SJCRH30 (cell line): Measurements from ENCODE around the gene PADI2. TPM values are rescaled to one million over a fixed set of nuclear protein-coding genes. Genes with fewer than 3 reads are reported as not detected.
"Not testable (repeated sequence)": the region's sequence is repeated elsewhere in the genome, so short reads cannot be mapped to it uniquely, and the experiment has no call there.

Experiments
- DNase-seq, 2 experiments: peaks; one replicate each; pipeline ENCODE4 v3.0.0-alpha.2; 2015 to 2020
- H3K27ac ChIP-seq: fragments of 250-450 bp; sonication (Bioruptor Pico); 2 replicates; pipeline ENCODE4 v1.5.1; 2020; ENCODE audit warnings: mild to moderate bottlenecking, moderate library complexity
- H3K27me3 ChIP-seq: fragments of 250-450 bp; sonication (Bioruptor Pico); 2 replicates; pipeline ENCODE4 v1.5.1; 2020; ENCODE audit warnings: mild to moderate bottlenecking, moderate library complexity
- H3K36me3 ChIP-seq: fragments of 250-450 bp; sonication (Bioruptor Pico); 2 replicates; pipeline ENCODE4 v1.5.1; 2020; ENCODE audit warnings: mild to moderate bottlenecking, moderate library complexity
- H3K4me1 ChIP-seq: fragments of 250-450 bp; sonication (Bioruptor Pico); 2 replicates; pipeline ENCODE4 v1.5.1; 2020; ENCODE audit warnings: mild to moderate bottlenecking, moderate library complexity
- H3K4me3 ChIP-seq: fragments of 250-450 bp; sonication (Bioruptor Pico); 2 replicates; pipeline ENCODE4 v1.5.1; 2020; ENCODE audit warnings: mild to moderate bottlenecking, moderate library complexity
- H3K9me3 ChIP-seq: fragments of 250-450 bp; sonication (Bioruptor Pico); replicated peaks from 2 replicates; pipeline ENCODE4 v1.5.1; 2020; ENCODE audit warnings: mild to moderate bottlenecking, moderate library complexity
- total RNA-seq: library from RNA; depleted of rRNA; stranded (reverse); fragments of >200 nt; shearing (Covaris generic); gene quantifications from 2 replicates; pipeline ENCODE4 v1.2.3, GENCODE V29; 2014

Gene PADI2
- total RNA-seq, 1 experiment from 2014 or later: 4.3 TPM

DNA sequence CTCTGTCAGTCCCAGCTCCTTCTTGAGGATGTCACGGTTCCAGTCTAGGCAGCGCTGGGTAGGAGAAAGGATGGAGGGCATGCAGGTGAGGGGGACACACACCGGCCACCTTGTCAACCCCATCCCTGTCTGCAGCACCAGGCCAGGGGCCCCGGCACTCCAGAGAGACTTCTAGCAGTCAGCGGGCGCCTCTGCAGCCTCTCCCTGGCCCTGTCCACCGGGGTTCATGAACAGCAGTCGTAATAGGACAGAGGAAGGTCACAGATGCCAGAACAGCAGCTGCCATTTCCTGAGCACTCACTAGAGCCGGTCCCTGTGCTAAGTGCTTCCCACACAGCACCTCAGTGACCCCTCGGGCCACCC, 49.1 kb downstream of the PADI2 start:
- Histone ChIP-seq H3K9me3 (peaks cover 4% of the 10 kb centered on the region), H3K27ac (no peak overlapping the region), H3K36me3 (no peaks in the 10 kb centered on the region), H3K4me1 (peaks cover 15% of the 10 kb centered on the region; the same call in 1 of the 2 replicates), H3K27me3 (no peaks in the 10 kb centered on the region), H3K4me3 (no peak overlapping the region)
- DNase-seq: peak in 1 of 2 experiments; percentile 39

DNA sequence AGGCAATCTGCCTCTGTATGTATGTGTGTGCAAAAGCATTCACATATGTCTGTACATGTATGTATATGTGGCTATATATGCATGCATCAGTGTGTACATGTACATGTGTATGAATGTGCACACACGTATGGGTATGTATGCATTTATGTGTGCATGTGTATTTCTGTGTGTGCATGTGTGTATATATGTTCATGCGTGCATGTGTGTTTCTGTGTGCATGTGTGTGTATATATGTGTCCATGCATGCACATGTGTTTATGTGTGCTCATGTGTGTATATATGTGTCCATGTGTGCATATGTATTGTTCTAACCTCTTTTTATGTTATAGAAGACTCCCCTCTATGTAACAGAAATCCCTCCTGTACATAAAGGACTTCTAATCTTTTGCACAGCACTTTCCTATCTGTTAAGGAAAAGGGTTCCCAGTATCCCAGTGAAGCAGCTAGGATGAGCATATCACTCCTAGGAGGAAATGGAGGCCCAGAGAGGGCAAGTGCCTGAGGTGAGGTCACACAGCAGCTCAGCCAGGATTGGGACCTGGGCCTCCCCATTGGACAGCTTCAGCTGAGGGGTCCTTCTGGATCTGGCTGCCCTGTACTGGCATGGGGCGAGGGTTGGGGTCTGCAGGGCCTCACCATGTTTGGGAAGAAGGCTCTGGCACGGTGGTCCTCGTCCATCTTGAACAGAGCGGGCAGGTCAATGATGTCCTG, 49.6 kb downstream of the PADI2 start:
- no peaks in the 10 kb centered on the region for H3K36me3 ChIP-seq
- no peak for DNase-seq
- no peaks in the 10 kb centered on the region for H3K27me3 ChIP-seq

DNA sequence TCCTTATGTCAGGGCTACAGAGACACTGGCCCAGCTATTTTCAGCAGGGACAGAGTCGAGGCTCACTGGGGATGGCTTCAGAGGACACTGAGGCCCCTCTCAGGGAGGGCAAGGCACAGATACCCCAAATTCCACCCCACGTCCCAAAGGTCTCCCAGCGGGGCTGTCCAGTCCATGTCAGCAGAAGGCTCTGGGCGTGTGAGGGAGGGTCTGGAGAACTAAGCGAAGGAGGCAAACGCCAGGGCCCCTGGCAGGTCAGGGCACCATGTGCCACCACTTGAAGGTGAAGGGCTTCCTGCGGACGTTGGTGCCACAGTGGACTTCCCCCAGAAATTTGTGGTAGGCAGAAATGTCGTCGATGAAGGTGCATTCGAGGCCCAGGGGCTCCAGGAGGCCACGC, 50.5 kb downstream of the PADI2 start:
- DNase-seq: no peak
- H3K4me3 ChIP-seq: no peak overlapping the region
- no peaks in the 10 kb centered on the region for H3K27me3 ChIP-seq

More for the DNA sequence above, 49.6 kb downstream of the PADI2 start:
- Histone ChIP-seq H3K27ac (no peak overlapping the region), H3K9me3 (peaks cover 8% of the 10 kb centered on the region), H3K4me1 (peaks cover 15% of the 10 kb centered on the region; the same call in 1 of the 2 replicates), H3K4me3 (no peak overlapping the region)

DNA sequence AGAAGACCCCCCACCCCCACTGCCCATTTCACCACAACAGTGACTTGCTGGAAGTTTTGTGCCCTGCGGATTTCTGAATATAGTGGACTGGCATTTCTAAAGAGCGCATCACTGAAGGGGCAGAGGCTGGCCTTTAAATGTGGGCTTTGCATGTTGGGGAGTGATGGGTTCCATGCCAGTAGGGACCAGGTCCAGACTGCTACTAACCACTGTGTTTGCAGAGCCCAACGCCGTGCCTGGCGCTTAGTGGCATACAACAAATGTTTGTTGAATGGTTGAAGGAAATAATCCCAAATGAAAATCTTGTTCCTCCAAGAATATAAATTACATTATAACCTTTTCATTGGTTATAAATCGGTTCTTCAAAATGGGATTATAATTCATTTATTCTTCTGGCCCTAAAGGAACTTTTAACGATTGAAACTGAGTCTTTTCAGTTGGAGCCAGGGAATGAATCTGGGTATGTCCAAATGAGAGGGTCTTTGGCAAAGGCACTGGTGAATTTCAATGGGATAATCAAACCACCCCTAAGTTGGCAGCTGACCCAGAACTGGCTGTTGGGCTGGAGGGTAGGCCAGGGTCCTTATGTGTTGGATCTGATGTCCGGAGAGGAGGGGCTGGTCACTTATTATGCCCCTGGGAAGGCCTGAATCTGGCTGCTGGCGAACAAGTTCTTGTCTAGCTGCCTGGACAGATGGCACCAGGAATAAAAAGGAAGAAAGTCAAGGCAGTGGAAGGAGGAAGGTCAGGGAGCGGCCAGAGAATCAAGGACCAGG, 51.6 kb downstream of the PADI2 start:
- Histone ChIP-seq H3K4me1 (peaks cover 20% of the 10 kb centered on the region; the same call in 1 of the 2 replicates), H3K27ac (no peak overlapping the region), H3K4me3 (no peak overlapping the region), H3K27me3 (no peaks in the 10 kb centered on the region), H3K36me3 (no peaks in the 10 kb centered on the region), H3K9me3 (peaks cover 8% of the 10 kb centered on the region)
- no peak for DNase-seq

More for the DNA sequence above, 50.5 kb downstream of the PADI2 start:
- H3K9me3 ChIP-seq: peaks cover 8% of the 10 kb centered on the region
- H3K4me1 ChIP-seq: peaks cover 15% of the 10 kb centered on the region; the same call in 1 of the 2 replicates
- no peak overlapping the region for H3K27ac ChIP-seq
- no peaks in the 10 kb centered on the region for H3K36me3 ChIP-seq

DNA sequence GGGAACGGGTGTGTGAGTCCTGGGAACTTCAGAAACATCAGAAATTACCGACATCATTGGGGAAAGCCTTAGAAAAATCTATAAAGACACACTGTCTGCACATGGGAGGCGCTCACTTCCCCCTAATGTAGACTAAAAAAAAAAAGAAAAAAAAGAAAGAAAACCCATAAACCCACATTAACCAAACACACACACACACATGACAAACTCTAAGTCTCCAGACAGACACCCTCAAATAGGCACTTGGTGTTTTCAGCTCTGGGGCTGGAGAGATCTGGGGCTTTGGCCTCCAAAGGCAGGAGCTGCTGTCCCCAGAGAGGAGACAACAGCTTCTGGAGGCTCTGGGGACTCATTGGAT, 52.2 kb downstream of the PADI2 start:
- no peak overlapping the region for H3K27ac ChIP-seq
- H3K9me3 ChIP-seq: peaks cover 8% of the 10 kb centered on the region
- no peaks in the 10 kb centered on the region for H3K36me3 ChIP-seq
- H3K4me3 ChIP-seq: no peak overlapping the region
- H3K4me1 ChIP-seq: peaks cover 20% of the 10 kb centered on the region; the same call in 1 of the 2 replicates
- no peak for DNase-seq
- no peaks in the 10 kb centered on the region for H3K27me3 ChIP-seq

DNA sequence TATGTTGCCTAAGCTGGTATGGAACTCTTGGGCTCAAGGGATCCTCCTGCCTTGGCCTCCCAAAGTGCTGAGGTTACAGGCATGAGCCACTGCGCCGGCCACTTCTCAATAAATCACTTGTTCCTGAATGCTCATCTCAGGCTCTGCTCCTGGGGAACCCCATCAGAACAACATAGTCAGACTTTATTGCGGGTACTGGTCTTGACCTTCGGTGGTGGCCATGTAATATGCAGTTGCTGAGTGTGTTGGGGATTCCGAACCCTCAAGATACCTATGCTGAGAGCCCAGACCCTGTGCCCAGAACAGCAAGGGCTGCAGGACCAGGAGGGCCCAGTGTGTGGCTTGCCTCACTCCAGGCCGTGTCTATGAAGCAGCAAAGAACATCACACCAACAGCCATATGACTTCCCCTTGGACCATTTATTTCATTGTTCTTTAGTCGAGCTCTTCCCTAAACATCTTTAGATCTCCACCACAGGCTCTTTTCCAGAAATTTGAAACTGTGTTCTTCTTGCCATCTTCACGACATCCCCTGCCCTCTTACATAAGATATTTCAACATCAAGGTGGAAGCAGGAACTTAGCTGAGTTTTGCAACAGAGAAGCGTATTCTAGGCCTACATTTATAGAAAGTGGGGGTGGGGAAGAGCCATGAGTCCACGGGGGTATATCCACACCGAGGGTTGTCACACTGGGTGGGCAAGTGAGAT, 52.7 kb downstream of the PADI2 start:
- H3K4me3 ChIP-seq: no peak overlapping the region
- no peak overlapping the region for H3K27ac ChIP-seq
- DNase-seq: no peak
- peaks cover 8% of the 10 kb centered on the region for H3K9me3 ChIP-seq
- no peaks in the 10 kb centered on the region for H3K27me3 ChIP-seq
- H3K4me1 ChIP-seq: peaks cover 21% of the 10 kb centered on the region; the same call in 1 of the 2 replicates
- H3K36me3 ChIP-seq: no peaks in the 10 kb centered on the region

DNA sequence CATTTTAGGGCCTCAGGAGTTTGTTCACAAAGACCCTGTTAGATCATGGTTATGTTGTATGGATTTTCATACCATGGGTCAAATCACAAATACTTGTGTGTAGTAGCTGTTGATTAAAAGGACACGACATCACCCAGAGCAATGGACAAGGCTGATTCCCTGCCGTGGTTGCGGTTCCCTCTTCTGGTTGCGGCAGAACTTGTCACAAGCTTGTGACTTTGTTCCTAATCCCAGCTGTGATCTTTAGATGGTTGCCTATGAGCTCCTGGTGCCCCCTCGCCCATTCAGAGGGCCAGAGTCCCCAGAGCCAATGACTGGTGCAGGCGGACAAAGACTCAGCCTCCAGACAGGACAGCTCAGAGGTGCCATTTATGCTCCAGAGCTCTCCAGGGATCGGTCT, 53.6 kb downstream of the PADI2 start:
- peaks cover 8% of the 10 kb centered on the region for H3K9me3 ChIP-seq
- H3K27me3 ChIP-seq: no peaks in the 10 kb centered on the region
- no peaks in the 10 kb centered on the region for H3K36me3 ChIP-seq
- no peak overlapping the region for H3K27ac ChIP-seq
- H3K4me1 ChIP-seq: peaks cover 28% of the 10 kb centered on the region
- DNase-seq: no peak
- no peak overlapping the region for H3K4me3 ChIP-seq

DNA sequence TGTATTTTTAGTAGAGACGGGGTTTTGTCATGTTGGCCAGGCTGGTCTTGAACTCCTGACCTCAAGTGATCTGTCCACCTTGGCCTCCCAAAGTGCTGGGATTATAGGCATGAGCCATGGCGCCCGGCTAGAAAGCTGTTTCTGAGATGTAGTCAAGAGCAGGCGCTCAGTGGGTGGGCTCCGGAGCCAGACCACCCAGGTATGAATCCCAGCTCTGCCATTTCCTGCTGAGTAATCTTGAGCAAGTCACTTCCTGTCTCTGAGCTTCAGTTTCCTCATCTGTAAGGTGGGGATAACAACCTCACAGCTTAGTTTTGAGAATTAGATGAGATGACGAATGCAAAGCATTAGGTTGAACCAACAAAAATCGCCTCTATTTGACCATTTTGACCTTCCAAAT, 56.5 kb downstream of the PADI2 start:
- H3K27me3 ChIP-seq, H3K9me3 ChIP-seq, H3K27ac ChIP-seq, H3K4me3 ChIP-seq, H3K36me3 ChIP-seq: not testable (repeated sequence)
- peaks cover 36% of the 10 kb centered on the region for H3K4me1 ChIP-seq
- peak; percentile 72 to 74 for DNase-seq

DNA sequence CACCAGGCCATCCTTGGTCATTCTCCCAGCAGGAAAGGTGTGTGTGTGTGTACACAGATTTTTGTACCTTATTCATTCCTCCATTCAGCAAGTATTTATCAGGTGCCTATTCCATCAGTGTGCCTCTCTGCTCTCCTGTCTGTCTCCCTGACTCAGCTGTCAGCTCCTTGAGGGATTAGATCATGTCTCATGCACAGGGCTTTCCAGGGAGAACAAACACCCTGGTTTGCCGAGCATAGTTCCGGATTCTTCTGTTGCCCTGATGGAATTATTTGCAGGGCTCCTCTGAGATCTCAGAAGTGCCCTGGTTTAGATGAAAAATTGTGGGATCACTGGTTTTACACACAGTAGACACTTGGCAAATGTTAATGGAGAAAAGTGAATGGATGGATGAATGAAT, 57.4 kb downstream of the PADI2 start:
- H3K4me1 ChIP-seq: peaks cover 43% of the 10 kb centered on the region
- no peak overlapping the region; the same call in 1 of the 2 replicates for H3K27ac ChIP-seq
- H3K4me3 ChIP-seq: no peak overlapping the region
- no peak for DNase-seq
- no peaks in the 10 kb centered on the region for H3K27me3 ChIP-seq
- H3K9me3 ChIP-seq: peaks cover 8% of the 10 kb centered on the region
- no peaks in the 10 kb centered on the region for H3K36me3 ChIP-seq

DNA sequence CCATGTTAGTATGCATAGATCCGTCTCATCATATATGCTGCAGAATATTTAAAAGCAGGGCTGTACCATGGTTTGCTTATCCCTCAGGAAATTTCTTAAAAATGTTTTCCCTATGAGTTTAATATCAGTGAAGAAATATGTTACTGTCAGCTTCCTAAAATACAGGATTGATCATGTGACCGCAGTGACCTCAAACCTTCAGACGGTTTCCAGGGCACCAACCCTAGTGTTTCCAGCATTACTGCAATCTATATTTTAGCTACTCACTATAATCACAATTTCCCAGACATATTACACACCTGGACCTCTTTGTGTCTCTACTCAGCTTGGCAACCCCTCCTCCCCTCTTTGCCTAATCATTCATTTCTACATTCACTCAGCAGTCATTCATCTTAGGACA, 57.8 kb downstream of the PADI2 start:
- H3K4me3 ChIP-seq: no peak overlapping the region
- DNase-seq: no peak
- no peak overlapping the region for H3K27ac ChIP-seq
- peaks cover 8% of the 10 kb centered on the region for H3K9me3 ChIP-seq
- no peaks in the 10 kb centered on the region for H3K36me3 ChIP-seq
- H3K27me3 ChIP-seq: no peaks in the 10 kb centered on the region
- peaks cover 46% of the 10 kb centered on the region for H3K4me1 ChIP-seq

DNA sequence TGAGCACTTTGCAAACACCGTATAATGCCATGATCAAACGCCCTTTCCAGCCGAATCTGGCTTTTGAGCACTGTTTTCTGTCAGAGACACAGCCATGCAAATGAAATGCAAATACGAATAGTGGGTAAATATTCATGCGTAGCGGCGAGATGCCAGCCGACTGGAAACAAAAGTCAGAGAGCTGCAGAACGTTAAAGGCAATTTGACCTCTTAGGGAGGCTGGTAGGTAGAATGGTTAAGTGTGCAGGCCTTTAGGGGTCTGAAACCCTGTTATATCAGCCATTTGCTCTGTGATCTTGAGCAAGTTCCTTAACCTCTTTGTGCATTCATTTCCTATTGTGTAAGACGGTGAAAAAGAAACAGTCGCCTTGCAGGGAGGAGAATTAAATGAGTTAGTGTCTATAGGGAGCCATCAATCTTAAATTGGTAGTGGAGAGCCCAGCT, 58.9 kb downstream of the PADI2 start:
- no peaks in the 10 kb centered on the region for H3K36me3 ChIP-seq
- peaks cover 5% of the 10 kb centered on the region for H3K9me3 ChIP-seq
- peaks cover 57% of the 10 kb centered on the region for H3K4me1 ChIP-seq
- no peak overlapping the region; the same call in 1 of the 2 replicates for H3K27ac ChIP-seq
- H3K27me3 ChIP-seq: no peaks in the 10 kb centered on the region
- H3K4me3 ChIP-seq: no peak overlapping the region
- no peak for DNase-seq

DNA sequence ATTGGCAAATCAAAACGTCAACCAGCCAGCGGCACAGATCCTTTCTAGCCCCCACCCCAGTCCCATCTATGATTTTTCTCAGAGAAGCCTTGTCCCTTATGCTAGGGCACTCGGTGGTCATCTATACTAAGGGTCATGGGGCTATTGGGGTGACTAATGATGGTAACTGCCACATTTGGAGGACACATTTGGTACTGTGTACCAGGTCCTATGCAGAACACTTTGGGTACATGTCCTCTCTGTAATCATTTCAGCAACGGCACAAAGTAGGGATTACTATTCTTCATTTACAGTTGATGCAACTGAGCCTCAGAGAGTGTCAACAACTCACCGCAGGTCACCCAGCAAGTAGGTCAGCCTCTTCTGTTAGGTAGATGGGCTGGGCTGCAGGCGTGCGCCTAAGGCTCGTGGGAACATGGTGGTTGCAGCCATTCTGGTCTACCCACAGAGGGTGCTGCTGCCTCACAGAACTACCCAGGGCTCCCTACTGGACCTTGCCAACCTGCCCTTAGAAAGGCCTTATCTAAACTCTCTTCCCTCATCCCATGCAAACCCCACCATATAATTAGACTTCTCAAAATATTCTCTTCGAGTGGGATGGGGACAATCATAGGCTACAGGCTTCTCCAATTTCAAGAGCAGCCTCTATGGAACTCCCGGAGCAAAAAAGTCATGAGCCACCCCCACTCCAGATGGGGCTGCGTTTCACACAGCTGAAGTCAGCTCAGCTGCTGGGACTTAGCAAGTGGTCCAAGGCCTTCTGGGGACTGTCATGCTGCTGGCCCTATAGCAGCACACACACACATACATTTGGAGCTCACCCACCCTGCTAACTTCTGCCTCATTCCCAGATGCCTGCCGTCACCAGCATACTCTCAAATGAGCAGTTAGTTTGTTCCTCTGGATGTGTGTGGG, 59.6 kb downstream of the PADI2 start:
- peak; percentile 89 to 94 for DNase-seq
- Histone ChIP-seq H3K4me3 (no peak overlapping the region), H3K27me3 (no peaks in the 10 kb centered on the region), H3K4me1 (peaks cover 63% of the 10 kb centered on the region), H3K27ac (no peak overlapping the region; the same call in 1 of the 2 replicates), H3K9me3 (no peaks in the 10 kb centered on the region), H3K36me3 (no peaks in the 10 kb centered on the region)

DNA sequence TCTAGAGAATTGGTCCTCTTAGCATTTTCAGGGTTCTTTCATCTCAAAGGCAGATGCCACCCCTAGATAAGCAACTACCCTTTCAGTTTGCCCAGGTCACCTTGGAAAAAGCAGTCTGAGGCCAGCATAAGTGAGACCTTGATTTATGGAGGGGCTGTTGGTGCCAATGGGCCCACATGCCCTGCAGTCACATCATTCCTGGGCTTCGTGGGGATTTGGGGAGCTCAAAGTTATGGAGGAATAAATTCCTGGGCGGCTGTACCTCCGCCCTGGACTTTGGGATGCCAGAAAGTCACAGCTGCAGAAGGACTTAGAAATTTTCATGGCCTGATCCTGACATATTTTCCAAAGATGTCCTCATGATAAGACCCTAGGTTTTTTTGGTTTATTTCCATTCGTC, 62.7 kb downstream of the PADI2 start:
- Histone ChIP-seq H3K9me3 (no peaks in the 10 kb centered on the region), H3K4me3 (no peak overlapping the region), H3K4me1 (peaks cover 47% of the 10 kb centered on the region), H3K27me3 (no peaks in the 10 kb centered on the region), H3K36me3 (no peaks in the 10 kb centered on the region; the same call in 1 of the 2 replicates), H3K27ac (peak overlapping the region; percentile 70)
- DNase-seq: peak; percentile 60 to 73

DNA sequence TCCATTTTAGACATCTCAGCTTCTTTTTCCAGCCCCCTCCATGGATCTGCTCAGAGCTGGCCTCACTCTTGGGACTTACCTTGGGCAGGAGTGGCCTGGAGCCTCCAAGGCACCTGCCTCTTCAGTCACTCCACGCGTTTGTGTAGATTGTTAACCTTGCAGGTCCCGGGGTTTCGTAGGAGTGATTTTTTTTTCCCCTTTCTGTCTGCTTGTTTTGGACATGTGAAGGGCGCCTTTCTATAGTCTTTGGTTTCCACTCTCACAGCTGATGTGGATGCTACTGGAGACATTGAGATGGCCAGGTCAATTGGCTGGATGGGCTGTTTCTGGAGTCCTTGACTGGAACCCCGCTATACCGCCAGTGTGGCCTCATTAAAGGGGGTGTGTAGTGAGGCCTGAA, 63.5 kb downstream of the PADI2 start:
- DNase-seq: peak in 1 of 2 experiments; percentile 30
- no peak overlapping the region for H3K4me3 ChIP-seq
- H3K4me1 ChIP-seq: peaks cover 41% of the 10 kb centered on the region
- H3K36me3 ChIP-seq: peaks cover 5% of the 10 kb centered on the region
- H3K27ac ChIP-seq: peak overlapping the region; percentile 70
- H3K27me3 ChIP-seq: no peaks in the 10 kb centered on the region
- H3K9me3 ChIP-seq: no peaks in the 10 kb centered on the region
